Measurements from ENCODE around the gene TASL. TPM values are rescaled to one million over a fixed set of nuclear protein-coding genes. Genes with fewer than 3 reads are reported as not detected.

TASL gene
- total and polyA plus RNA-seq, 2 experiments from 2014 or later: 0.30 TPM; not detected in 1

DNA sequence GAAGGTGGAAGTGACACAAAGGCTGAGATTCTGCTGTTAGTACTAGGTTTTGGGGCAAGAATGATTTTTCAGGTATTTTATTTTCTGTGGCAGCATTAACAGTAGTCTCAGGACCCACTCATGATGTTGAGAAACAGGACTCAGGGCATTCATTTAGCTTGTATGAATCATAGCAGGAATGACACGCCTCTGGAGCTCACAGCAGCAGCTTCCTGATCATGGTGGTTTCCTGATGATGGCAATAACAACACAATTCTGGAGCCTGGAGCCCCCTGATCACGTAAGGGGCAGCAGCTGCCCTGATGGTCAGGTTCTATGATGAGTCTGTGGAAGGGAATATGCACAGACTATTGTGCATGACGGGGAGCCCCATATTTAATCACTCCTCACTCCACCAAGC, 47.0 kb downstream of the TASL start:
- Histone ChIP-seq H3K27ac (no peak overlapping the region), H2AFZ (no peak overlapping the region), H3K9me2 (replicated peaks; ENCODE audit: insufficient read depth) (no peaks in the 10 kb centered on the region), H3K36me3 (replicated peaks; ENCODE audit: insufficient read depth, low read depth) (no peaks in the 10 kb centered on the region), H3K4me3 (no peak overlapping the region), H3K9me3 (ENCODE audit: low read depth) (no peaks in the 10 kb centered on the region), H3K27me3 (no peaks in the 10 kb centered on the region), H3K79me2 (no peaks in the 10 kb centered on the region), H3K4me1 (ENCODE audit: insufficient read depth) (no peaks in the 10 kb centered on the region), H4K20me1 (ENCODE audit: insufficient read depth, poor library complexity, severe bottlenecking) (no peaks in the 10 kb centered on the region), H3K4me2 (no peak overlapping the region)
- 53% methylated on average over 3 of the region's 3 CpGs for WGBS (ENCODE audit: low lambda C conversion rate, missing lambda C conversion rate)
- TF ChIP-seq, protein P1, sequence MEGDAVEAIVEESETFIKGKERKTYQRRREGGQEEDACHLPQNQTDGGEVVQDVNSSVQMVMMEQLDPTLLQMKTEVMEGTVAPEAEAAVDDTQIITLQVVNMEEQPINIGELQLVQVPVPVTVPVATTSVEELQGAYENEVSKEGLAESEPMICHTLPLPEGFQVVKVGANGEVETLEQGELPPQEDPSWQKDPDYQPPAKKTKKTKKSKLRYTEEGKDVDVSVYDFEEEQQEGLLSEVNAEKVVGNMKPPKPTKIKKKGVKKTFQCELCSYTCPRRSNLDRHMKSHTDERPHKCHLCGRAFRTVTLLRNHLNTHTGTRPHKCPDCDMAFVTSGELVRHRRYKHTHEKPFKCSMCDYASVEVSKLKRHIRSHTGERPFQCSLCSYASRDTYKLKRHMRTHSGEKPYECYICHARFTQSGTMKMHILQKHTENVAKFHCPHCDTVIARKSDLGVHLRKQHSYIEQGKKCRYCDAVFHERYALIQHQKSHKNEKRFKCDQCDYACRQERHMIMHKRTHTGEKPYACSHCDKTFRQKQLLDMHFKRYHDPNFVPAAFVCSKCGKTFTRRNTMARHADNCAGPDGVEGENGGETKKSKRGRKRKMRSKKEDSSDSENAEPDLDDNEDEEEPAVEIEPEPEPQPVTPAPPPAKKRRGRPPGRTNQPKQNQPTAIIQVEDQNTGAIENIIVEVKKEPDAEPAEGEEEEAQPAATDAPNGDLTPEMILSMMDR (IDR thresholded peaks at IDR 0.05; ENCODE audit: poor library complexity): no peak
- no peak for TF ChIP-seq EZH2phosphoT487 (IDR thresholded peaks at IDR 0.05; ENCODE audit: low read depth, severe bottlenecking, unreplicated experiment)
- TF ChIP-seq EZH2 (IDR thresholded peaks at IDR 0.05; ENCODE audit: borderline replicate concordance): no peak
- no peak for DNase-seq (ENCODE audit: low spot score)

DNA sequence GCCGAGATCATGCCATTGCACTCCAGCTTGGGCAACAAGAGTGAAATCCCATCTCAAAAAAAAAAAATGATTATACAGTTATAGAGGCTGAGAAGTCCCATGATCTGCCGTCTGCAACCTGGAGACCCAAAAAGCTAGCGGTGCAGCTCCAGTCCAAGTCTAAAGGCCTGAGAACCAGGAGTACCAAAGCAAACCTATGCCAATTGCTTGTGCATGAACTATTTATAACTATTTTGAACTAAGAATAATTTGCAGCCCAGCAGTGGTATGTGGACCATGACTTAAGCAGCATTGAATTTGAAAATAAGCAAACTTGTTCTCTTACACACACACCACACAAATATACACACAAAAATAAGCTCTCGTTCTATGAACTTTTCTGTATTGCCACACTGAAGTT, 51.8 kb downstream of the TASL start:
- H3K27ac ChIP-seq: no peak overlapping the region
- WGBS (ENCODE audit: low lambda C conversion rate, missing lambda C conversion rate): 88% methylated on average over 4 of the region's 4 CpGs
- no peaks in the 10 kb centered on the region for H3K79me2 ChIP-seq
- no peaks in the 10 kb centered on the region for H3K4me1 ChIP-seq (ENCODE audit: insufficient read depth)
- H3K9me3 ChIP-seq (ENCODE audit: low read depth): no peaks in the 10 kb centered on the region
- no peaks in the 10 kb centered on the region for H4K20me1 ChIP-seq (ENCODE audit: insufficient read depth, poor library complexity, severe bottlenecking)
- TF ChIP-seq EZH2phosphoT487 (IDR thresholded peaks at IDR 0.05; ENCODE audit: low read depth, severe bottlenecking, unreplicated experiment) (no peak), EZH2 (IDR thresholded peaks at IDR 0.05; ENCODE audit: borderline replicate concordance) (no peak)
- TF ChIP-seq, protein P1 (IDR thresholded peaks at IDR 0.05; ENCODE audit: poor library complexity): no peak
- no peaks in the 10 kb centered on the region for H3K36me3 ChIP-seq (replicated peaks; ENCODE audit: insufficient read depth, low read depth)
- H3K4me2 ChIP-seq: no peak overlapping the region
- no peak overlapping the region for H3K4me3 ChIP-seq
- no peak overlapping the region for H2AFZ ChIP-seq
- H3K9me2 ChIP-seq (replicated peaks; ENCODE audit: insufficient read depth): no peaks in the 10 kb centered on the region
- DNase-seq (ENCODE audit: low spot score): no peak
- no peaks in the 10 kb centered on the region for H3K27me3 ChIP-seq

DNA sequence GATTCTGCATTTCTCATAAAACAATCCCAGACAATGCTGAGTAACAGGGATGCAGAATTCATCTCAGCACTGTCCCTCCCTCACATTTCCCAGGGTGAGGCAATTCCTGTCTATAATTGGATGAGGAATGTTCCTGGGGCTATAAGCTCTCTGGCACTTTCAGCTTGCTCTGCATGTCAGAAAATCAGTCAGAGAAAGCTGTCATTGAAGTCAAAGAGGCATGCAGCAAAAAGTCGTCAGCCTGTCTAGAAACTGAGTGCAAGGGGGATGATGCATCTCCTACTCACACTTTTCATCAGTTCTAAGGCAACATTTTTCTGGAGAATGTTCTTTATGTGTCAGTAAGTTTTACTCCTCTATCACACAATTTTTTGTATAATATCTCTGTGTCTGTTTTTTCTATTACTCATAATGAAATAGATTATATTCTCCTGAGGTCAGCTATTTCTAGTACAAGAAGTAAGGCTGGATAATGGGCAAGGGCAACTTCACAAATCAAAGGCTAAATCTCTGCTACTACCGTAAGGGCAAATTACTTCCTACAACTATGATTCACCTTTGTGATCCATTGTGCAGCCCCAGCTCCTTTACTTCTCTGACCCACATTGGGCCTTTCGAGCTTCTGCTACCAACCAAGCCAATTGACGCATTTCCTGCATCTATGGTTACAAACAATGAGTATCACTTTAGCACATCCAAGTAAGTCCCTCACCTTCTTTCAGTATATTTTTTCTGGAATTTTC, 56.0 kb downstream of the TASL start:
- no peak overlapping the region for H3K4me2 ChIP-seq
- H3K27me3 ChIP-seq: no peaks in the 10 kb centered on the region
- no peaks in the 10 kb centered on the region for H3K9me2 ChIP-seq (replicated peaks; ENCODE audit: insufficient read depth)
- no peaks in the 10 kb centered on the region for H4K20me1 ChIP-seq (ENCODE audit: insufficient read depth, poor library complexity, severe bottlenecking)
- no peak overlapping the region for H3K4me3 ChIP-seq
- H2AFZ ChIP-seq: no peak overlapping the region
- no peaks in the 10 kb centered on the region for H3K9me3 ChIP-seq (ENCODE audit: low read depth)
- H3K36me3 ChIP-seq (replicated peaks; ENCODE audit: insufficient read depth, low read depth): no peaks in the 10 kb centered on the region
- H3K79me2 ChIP-seq: no peaks in the 10 kb centered on the region
- no peaks in the 10 kb centered on the region for H3K4me1 ChIP-seq (ENCODE audit: insufficient read depth)
- no peak for DNase-seq (ENCODE audit: low spot score)
- 79% methylated on average over 4 of the region's 4 CpGs for WGBS (ENCODE audit: low lambda C conversion rate, missing lambda C conversion rate)
- no peak overlapping the region for H3K27ac ChIP-seq
- TF ChIP-seq, protein P1 (IDR thresholded peaks at IDR 0.05; ENCODE audit: poor library complexity): no peak
- no peak for TF ChIP-seq EZH2 (IDR thresholded peaks at IDR 0.05; ENCODE audit: borderline replicate concordance)
- TF ChIP-seq EZH2phosphoT487 (IDR thresholded peaks at IDR 0.05; ENCODE audit: low read depth, severe bottlenecking, unreplicated experiment): no peak
